ENCODE results near the gene R3HCC1L.

- no peak for TF ChIP-seq SPI1 (IDR thresholded peaks at IDR 0.05; ENCODE audit: borderline replicate concordance, insufficient read depth, low read depth, low read length)
- no peak for TF ChIP-seq RBBP5 (conservative IDR thresholded peaks at IDR 0.05)
- TF ChIP-seq ZSCAN29 (IDR thresholded peaks at IDR 0.05) = no peak
- no peak for TF ChIP-seq CTCF (IDR thresholded peaks at IDR 0.05 in 2 of 3, conservative IDR thresholded peaks at IDR 0.05 in 1 of 3; ENCODE audit: control insufficient read depth in 2 of 3, extremely low read depth in 1 of 3, insufficient read depth in 1 of 3, low read depth in 3 of 3, low read length in 3 of 3)
- TF ChIP-seq, protein P1, sequence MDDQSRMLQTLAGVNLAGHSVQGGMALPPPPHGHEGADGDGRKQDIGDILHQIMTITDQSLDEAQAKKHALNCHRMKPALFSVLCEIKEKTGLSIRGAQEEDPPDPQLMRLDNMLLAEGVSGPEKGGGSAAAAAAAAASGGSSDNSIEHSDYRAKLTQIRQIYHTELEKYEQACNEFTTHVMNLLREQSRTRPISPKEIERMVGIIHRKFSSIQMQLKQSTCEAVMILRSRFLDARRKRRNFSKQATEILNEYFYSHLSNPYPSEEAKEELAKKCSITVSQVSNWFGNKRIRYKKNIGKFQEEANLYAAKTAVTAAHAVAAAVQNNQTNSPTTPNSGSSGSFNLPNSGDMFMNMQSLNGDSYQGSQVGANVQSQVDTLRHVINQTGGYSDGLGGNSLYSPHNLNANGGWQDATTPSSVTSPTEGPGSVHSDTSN (IDR thresholded peaks at IDR 0.05; ENCODE audit: insufficient replicate concordance, low read depth, low read length) = no peak
- no peak for TF ChIP-seq REST (IDR thresholded peaks at IDR 0.05; ENCODE audit: low read depth, low read length)
- no peak for TF ChIP-seq MYC (IDR thresholded peaks at IDR 0.05; ENCODE audit: insufficient read depth, insufficient read length, insufficient replicate concordance, low read length, severe bottlenecking)
- no peak for TF ChIP-seq SMC3 (IDR thresholded peaks at IDR 0.05; ENCODE audit: borderline replicate concordance, low read length)
- no peak for TF ChIP-seq HDGF (IDR thresholded peaks at IDR 0.05)
- no peak for TF ChIP-seq CEBPB (IDR thresholded peaks at IDR 0.05; ENCODE audit: borderline replicate concordance in 1 of 2, low read depth in 2 of 2, low read length in 2 of 2)
- no peak for TF ChIP-seq IKZF1 (conservative IDR thresholded peaks at IDR 0.05)
- no peak for TF ChIP-seq BRCA1 (IDR thresholded peaks at IDR 0.05; ENCODE audit: low read depth, low read length)
Measured at GRCh38 chr10:98144985-98145384, 10.5 kb downstream of the R3HCC1L start.
